GM19025 (cell line): ENCODE measurements around the gene MEG3.

Experiments used
- ATAC-seq: cut with Tn5 transposase; IDR thresholded peaks from one replicate; pipeline ENCODE4 v1.9.1; 2021; ENCODE audit warnings: mild to moderate bottlenecking, low read depth, moderate library complexity; ENCODE audit not compliant: unreplicated experiment

The MEG3 gene

DNA sequence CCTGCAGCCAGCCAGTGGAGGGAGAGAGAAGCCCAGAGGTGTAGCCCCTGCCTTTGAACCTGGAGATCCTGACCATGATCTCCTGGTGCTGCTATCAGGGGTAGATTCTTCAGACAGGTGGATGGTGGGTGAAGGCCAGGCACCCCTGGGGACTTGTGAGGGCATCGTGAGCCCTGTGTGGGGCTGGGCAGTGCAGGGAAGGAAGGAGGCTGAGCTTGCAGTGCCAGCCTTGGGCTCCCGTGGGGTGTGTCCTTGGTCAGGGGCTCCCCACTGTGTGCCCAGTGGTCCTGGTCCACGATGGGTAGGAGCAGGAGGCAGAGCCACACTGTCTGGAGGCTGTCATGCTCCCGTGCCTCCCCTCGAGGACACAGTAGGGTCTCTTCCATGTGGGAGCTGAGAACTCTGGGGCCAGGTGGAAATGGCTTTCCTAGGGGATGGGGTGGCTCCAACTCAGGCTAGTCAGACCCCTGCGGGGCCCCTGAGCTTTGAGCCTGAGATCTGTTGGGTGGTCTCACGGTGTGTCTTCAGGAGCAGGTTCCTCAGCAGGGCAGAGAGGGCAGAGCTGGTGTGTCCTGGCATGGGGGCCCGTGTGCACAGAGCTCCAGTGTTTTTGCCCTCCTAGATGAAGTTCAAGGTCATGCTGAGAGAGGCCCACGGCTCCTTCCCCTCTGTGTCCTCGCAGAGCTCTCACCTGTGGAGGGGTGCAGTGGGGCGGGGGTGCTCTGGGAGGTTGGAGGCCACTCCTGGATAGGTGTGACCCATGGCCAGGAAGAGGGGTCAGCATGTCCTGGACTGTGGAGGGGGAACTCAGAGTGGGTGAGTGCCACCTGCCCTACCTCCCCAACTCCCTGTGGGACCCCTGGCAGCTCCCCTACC is 52.6 kb downstream of the MEG3 start:
- no peak for ATAC-seq

DNA sequence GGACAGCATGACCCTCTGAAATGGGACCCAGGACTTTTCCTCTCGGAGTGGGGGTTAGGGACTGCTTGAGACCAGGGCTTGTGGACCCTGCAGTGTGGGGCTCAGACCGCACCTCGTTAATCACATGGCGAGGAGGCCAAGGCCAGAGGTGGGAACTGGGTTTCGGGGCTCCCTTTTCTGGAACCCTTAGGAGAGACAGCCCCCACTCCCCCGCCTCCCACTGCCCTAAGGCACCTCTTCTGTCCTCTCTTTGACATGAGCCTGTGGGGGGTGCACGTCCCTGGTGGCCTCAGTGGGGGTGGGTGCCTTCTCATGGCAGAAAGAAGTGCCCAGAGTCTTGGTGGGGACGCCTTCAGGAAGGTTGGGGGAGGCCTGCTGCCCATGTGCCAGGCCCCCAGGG is 53.3 kb downstream of the MEG3 start:
- ATAC-seq: no peak

DNA sequence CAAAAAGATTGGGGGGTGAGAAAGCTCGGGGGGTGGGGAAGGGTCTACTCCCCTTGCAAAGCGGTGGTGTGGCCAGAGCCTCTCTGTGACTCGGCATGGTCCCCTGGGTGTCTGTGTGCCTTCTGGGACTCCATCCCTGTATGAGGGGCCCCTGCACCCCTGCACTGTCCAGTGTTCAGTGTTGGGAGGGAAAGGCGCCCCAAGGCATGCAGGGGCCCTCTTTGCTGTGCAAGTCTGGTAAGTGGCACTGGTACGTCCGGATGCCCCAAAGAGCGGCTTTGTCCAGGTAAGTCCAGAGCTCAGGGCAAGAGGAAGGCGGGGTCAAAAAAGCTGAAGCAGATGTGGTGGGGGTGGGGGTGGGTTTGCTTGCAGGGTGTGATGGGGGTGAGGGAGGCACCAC is 53.9 kb downstream of the MEG3 start:
- ATAC-seq: no peak

DNA sequence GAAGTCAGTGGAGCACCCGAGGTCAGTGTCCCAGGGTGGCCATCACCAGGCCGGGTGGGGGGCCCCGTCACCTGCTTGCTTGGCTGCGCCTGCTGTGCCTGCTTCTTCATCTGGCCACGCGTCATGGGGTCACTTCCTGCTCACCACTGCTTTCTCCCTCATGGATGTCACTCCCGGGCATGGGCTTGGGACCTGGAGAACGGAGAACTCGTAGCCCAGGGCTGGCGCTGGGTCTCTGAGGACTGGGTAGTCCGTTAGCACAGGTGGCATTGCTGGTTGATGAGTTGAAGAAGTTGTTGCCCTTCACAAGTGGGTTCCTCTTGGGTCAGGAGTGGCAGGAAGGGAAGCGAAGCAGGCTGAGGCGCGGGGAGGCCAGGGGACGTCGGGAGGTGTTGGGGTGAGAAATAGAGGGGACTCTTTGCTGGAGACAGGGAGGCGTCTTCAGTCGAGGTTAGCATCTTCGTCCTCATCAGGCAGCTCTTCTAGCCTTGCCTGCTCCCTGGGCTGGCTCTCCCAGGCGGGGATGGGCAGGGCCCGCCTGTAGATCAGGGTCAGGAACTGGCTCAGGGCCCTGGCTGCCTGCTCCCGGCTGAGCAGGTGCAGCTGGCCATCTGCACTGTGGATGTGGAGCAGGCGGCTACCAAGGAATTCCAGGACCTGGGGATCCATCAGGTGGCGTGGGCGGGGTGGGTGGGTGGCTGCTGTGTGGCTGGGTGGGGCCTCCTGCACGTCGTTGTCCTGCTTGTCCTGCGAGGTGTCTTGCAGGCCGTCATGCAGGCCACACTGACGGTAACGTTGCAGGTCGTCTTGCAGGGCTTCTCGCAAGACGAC is 54.6 kb downstream of the MEG3 start:
- ATAC-seq: no peak

DNA sequence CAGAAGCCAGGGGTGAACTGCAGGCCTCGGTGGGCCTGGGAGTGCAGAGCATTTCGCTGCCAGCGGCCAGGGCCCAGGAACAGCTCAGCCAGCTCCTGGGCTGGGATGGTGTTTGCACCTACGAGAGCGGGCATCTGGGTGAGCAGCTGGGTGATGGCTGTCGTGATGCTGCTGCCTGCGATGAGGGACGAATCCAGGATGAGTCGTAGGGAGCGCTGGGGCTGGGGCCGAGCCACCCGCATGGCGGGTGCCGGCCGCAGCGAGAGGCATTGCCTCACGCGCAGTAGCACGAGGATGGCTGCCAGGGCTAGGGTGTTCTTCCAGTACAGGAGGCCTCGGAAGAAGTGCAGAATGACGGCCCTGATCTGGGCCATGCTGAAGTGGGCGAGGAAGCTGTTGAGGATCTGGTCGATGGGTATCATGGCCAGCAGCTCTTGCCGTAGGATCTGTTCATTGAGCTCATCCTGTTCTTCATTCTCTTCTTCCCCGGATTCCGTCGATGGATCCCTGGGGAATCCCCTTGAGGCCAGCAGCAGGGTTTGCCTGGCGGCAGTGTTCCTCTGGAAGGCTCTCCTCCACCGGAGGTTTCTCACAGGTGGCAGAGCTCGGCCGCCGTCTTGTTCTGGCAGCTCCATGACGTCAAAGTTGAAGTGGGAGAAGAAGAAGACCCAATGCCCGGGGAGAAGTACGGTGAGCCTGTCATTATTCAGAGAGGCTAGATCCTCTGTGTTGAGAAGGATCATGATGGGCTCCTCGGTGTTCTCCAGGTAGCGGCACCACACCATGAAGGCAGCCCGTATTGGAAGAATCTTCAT is 55.5 kb downstream of the MEG3 start:
- no peak for ATAC-seq

DNA sequence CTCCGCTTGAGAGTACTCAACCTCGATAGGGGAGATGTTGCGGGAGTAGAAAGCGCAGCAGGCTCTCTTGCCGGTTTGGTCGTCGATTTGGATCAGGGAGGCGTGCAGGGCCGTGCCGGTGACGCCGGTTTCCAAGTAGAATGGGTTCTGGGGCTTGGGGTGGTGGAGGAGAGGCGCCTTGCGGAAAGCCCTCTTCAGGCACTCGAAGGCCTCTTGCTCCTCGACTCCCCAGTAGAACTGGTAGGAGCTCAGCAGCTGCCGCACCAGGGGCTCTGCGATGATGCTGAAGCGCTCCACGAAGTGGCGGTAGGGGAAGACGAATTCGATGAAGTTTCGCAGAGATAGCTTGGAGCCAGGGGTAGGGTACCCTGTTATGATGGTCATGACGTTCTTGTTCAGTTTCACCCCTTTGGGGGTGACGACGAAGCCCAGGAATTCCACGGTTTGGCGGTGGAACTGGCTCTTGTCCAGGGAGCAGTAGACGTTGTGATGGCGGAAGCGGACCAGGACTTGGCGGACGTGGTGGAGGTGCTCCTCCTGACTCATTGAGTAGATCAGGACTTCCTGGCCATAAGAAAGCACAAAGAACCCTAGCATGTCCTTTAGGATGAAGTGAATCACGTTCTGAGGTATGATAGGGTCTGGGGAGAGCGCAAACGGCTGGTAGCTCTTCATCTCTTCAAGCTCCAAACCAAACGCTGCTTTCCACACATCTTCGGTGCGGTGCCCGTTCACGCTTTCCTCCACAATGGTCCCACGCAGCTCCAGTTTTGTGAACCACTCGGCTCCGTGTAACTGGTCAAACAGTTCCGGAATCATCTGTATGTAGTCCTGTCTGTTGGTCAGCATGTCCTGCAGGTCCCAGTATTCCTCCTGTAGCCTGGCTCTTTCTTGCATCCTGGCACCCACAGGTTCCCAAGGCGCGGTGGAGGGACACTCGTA is 56.4 kb downstream of the MEG3 start:
- ATAC-seq: no peak

DNA sequence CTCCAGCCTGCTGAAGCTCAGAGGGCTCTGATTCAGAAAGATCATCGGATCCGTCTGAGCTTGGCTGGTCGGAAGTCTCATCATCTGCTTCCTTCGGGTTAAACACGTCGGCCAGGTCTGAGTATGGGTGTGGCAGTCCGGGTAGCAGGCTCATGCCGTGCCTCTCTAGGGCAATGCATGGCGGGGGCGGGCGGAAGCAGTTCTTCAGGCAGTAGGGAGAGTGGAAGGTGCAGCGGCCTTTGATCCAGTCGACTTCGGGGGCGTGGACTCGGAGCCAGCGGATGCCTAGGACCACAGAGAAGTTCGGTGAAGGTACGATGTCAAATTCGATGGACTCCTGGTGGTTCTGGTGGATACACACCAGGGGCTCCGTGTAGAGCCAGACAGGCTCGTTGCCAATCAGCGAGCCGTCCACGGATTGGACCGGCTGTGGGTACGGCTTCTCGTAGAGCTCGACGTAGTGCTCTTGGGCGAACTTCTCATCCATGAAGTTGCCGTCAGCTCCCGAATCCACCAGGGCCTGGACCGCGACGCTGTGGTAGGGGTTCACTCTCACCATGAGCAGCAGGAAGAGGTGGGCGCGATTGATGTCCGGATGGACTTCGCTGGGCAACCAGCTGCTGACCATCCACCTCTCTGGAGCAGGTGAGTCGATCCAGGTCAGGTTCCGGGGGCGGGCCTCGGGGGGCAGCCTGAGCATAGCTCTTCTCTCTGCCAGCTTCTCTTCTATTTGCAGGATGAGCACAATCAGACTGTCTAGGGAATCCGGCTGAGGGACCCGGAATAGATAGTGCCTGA is 57.3 kb downstream of the MEG3 start:
- ATAC-seq: no peak

DNA sequence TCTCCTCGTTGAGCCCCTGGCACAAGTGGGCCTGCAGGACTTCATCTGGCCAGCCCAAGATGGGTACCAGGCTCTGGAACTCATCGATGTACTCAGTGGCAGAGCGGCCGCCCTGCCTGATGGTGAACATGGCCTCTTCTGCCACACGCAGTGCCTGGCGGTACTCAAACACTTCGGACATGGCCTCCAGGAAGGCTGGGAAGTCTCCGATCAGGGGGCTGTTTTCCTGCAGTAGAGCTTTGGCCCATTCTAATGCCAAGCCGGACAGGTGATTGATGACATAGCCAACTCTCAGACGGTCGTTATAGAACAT is 57.8 kb downstream of the MEG3 start:
- no peak for ATAC-seq

DNA sequence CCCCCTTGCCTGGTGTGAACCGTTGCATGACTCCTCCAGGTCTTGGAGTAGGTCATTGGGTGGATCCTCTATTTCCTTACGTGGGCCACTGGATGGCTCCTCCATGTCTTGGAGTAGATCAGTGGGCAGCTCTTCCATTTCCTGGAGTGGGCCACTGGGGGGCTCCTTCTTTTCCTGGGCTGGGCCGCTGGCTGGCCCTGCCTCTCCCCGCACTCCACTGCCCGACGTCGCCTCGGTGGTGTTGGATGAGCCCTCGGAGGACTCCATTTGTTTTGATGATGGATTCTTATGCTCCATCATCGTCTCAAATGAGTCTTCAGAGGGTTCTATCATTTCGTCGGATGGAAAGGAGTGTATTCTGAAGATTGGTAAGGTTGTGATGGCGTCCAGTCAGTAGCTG is 58.5 kb downstream of the MEG3 start:
- no peak for ATAC-seq

DNA sequence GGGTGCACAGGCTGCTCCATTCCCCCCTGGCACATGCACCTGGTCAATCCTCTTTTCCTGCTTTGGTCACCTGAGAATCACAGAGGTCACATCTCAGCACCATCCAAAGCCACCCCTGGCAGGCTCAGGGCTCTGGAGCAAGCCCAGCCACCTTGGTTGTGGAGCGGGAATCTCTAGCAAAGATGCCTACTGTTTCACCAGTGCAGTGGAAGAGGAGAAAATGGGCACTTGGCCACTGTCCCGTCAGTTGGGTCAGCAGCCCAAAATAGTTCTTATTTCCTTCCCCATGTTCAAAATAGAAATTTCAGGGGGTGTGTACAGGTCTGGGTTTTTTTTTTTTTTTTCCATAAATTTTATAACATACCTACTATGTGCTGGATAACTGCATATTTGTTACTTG is 59.3 kb downstream of the MEG3 start:
- no peak for ATAC-seq

DNA sequence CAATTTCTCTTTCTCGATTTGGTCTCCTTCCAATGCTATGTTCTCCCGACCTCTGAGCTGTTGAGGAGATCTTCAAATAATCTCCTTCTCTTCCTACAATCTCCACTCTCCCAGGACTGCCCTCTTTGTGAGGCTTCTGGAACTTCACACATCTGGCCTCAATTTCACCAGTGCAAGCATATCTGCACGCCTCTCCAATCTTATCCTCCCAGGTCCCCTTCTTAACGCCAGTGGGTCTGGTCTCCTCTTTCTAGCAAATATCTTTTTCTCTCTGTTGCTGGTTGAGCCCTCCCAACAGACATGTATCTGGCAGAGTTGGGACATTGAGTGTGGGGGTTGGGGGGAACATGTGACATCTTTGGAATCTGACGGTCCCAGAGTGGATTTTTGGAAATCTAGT is 59.7 kb downstream of the MEG3 start:
- no peak for ATAC-seq

DNA sequence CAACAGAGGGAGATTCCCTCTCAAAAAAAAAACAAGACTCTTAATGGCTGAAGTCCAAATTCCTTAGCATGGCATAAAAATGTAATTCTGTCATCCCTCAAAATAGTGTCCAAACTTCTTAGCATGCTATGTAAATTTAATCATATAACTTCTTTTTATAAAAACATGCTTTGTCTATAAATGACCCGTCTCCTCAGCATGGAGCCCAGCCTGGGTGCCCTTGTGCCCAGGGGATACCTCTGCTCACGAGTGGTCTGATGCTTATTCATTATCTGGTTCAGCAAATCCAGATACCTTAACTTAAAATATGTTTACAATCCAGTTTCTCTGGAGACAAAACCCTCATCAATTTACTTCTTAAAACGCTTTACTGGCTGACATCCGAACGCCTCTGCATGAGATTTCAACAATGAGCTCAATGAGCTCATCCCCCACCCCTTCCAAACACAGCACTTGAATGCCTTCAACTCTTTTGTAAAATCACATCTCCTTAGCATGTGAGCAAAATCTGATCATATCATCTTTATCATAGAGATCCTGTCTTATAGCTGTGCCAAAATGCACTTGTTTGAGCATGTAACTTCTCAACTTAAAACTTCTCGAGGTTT is 61.9 kb downstream of the MEG3 start:
- ATAC-seq: no peak

DNA sequence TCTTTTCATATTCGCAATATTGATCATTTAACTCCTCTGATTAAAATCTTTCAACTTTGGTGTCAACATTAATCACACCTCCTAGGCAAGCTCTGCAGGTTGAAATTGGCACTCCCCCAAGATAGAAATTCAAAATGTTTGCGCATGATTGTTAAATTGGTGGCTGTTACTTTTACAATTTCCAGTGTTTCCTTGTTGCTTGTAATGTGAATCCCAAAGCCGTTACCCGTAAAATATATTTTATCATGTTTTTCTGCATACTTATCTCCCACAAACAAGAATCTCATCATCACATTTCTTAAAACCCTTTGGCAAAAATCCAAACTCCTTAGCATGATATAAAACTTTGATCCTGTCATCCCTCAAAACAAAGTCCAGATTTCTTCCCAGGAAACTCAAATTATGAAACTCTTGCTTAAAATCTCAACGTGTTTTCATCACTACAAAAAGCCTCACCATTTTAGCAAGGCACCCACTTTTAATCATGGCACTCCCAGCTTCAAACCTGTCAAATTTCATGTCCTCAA is 62.9 kb downstream of the MEG3 start:
- no peak for ATAC-seq

DNA sequence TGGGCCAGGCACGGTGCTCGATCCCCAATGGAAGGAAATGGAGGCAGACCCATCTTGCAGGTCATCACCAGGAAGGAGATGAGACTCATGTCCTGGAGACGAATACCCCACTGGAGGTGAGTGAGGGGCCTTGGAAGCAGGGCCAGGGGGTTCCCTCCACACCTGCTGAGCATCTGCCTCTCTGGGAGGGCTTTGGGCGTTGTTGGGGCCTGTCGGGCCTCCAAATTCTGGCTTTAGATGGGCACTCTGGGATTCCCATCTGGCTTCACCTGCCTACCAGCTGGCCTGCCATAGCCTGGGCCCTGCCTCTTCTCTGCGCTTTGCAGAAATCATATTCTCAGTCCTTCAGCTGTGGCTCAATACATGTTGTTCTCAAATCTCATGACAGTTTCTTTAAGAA is 63.7 kb downstream of the MEG3 start:
- no peak for ATAC-seq

DNA sequence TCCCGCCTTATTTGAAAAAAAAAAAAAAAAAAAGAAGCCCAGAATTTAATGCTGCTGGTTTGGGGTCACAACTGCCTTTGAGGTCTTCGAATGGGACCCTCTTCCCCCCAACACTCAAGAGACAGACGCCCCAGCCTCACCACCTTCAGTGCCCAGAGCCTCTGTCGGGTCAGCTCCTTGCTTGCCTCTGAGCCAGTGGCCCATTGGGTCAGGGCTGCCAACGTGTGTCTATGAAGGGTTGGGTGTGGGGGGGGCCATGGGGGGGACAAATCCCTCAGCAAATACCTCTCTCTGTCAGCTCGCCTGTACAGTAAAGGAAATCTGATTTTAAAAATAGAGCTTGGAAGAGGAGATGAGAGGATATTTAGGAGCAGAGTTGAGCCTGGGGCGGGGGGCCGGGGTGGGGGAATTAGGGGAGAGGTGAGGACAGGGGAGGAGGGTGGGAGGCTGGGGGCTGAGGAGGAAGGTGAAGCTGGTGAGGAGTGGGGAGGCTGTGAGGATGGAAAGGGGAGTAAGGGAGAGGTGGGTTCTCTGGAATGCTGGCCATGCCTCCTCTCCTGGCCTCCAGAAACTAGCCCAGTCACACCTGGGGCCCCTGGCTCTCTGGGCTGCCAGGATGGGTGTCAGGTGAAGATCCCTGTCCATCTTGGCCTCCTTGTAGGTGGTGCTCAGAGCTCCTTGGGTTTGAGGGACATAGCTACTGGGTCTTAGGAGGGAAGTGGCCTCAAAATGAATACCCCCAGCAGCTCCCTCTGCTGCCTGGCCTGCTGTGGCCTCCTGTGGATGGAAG is 64.3 kb downstream of the MEG3 start:
- ATAC-seq: no peak

DNA sequence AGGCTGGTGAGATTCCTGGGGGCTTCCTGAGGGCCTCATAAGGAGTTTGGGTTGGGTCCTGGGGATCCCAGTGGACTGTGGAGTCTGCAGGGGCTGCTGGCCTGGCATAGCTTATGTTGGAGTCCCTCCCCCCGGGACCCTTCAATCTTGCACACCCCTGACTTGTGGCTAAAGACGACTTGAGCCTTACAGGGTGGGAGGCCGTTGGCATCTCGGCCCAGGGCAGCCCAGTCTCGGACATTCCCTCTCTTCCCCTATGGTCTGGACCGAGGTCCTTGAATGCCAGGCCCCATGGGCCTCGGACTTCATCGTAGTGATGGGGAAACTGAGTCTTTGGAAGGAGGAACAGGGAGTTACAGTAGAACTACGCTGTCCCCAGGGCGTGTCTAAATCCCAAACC is 65.1 kb downstream of the MEG3 start:
- no peak for ATAC-seq

DNA sequence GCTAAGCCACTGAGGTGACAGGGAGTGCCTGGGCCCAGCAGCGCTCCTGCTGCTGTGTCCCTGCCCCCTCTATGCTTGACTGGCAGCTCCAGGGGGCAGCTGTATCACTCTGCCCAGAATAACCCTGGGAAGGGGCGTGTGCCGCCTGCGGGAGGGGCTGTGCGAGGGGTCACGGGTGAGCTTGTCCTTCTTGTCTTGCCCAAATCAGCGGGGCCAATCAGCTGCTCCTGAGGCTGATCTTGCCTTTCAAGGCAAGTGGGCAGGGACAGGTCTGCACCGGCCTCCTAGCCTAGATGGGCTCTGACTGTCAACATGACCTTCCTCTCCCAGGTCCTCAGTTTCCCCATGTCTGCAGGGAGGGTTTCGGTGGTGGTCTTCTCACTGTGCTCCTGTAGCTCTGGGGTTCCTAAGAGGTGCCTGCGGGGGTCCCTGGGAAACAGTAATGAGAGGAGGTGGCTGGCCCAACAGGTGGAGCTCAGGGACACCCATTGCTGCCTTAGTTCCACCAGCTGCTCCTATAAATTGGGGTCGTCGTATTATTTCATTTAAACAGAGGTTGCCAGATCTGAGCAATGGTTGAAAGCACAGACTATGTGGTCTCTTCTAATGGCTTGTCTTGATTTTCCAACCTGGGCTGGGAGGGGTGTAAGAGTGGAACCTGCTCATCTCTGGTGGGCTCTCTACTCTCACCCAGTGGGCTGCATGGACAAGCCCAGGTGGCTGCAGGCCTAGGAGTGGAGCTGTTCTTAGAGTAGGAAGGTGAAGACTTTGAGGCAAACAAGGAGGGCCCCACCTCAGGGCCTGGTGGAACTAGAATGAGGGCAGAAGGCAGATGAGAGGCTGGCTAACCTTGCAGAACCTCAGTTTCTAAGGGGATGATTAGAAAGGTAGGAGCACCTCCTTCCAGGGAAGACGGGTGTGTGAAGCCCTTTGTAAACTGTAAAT is 65.9 kb downstream of the MEG3 start:
- no peak for ATAC-seq
